GM21447 (cell line): Measurements from ENCODE around the gene PRLHR.

Source experiments
- ATAC-seq: cut with Tn5 transposase; IDR thresholded peaks from one replicate; pipeline ENCODE4 v1.9.1; 2021; ENCODE audit not compliant: unreplicated experiment

Gene PRLHR

GRCh38 chr10:118587881-118588651 is 7.4 kb downstream of the PRLHR start:
- ATAC-seq, result no peak

- no peak for ATAC-seq
Measured at GRCh38 chr10:118586911-118587310, 8.5 kb downstream of the PRLHR start.

- ATAC-seq, result no peak
Measured at GRCh38 chr10:118585794-118586193, 9.7 kb downstream of the PRLHR start.

GRCh38 chr10:118585234-118585633 is 10.2 kb downstream of the PRLHR start:
- no peak for ATAC-seq

GRCh38 chr10:118584181-118584954 is 11.1 kb downstream of the PRLHR start:
- no peak for ATAC-seq

GRCh38 chr10:118583611-118584010 is 11.8 kb downstream of the PRLHR start:
- no peak for ATAC-seq

GRCh38 chr10:118582511-118582910 is 12.9 kb downstream of the PRLHR start:
- no peak for ATAC-seq

- no peak for ATAC-seq
Measured at GRCh38 chr10:118581340-118581739, 14.1 kb downstream of the PRLHR start.

GRCh38 chr10:118580702-118581101 is 14.7 kb downstream of the PRLHR start:
- no peak for ATAC-seq

- no peak for ATAC-seq
Measured at GRCh38 chr10:118573512-118573911, 21.9 kb downstream of the PRLHR start.

GRCh38 chr10:118572256-118573041 is 23.0 kb downstream of the PRLHR start:
- ATAC-seq, result no peak

GRCh38 chr10:118571123-118571522 is 24.3 kb downstream of the PRLHR start:
- no peak for ATAC-seq

- ATAC-seq, result no peak
Measured at GRCh38 chr10:118570591-118570990, 24.9 kb downstream of the PRLHR start.

- no peak for ATAC-seq
Measured at GRCh38 chr10:118569882-118570252, 25.6 kb downstream of the PRLHR start.

GRCh38 chr10:118569241-118569881 is 26.1 kb downstream of the PRLHR start:
- ATAC-seq, result no peak

GRCh38 chr10:118568327-118568848 is 27.1 kb downstream of the PRLHR start:
- no peak for ATAC-seq

GRCh38 chr10:118567701-118568248 is 27.7 kb downstream of the PRLHR start:
- no peak for ATAC-seq

- ATAC-seq, result no peak
Measured at GRCh38 chr10:118566911-118567310, 28.5 kb downstream of the PRLHR start.

GRCh38 chr10:118565301-118566075 is 30.0 kb downstream of the PRLHR start:
- no peak for ATAC-seq

GRCh38 chr10:118564652-118565051 is 30.8 kb downstream of the PRLHR start:
- ATAC-seq, result no peak
